Keratinocyte (primary cell): ENCODE data around the gene SH3RF1.

Experiments used
- EZH2 ChIP-seq: IDR thresholded peaks from one replicate; pipeline ENCODE4 v1.6.1; 2012; ENCODE audit warnings: inconsistent platforms, mild to moderate bottlenecking, low read length, moderate library complexity
- TF ChIP-seq, protein P1 (sequence below), 3 experiments: IDR thresholded peaks in 1 of 3; conservative IDR thresholded peaks in 1 of 3; optimal IDR thresholded peaks in 1 of 3; 2 replicates in 2 of 3; 3 replicates in 1 of 3; pipeline versions ENCODE3 to v1.5.1; 2011; ENCODE audit warnings: low read length in 3 of 3, mild to moderate bottlenecking in 3 of 3, moderate library complexity in 2 of 3, control low read depth in 1 of 3, inconsistent platforms in 1 of 3; ENCODE audit not compliant: insufficient read depth in 2 of 3; ENCODE audit errors: extremely low read depth in 1 of 3

GRCh38 chr4:169271692-169272007 lies 894 bp upstream of the SH3RF1 start:
- TF ChIP-seq, protein P1, sequence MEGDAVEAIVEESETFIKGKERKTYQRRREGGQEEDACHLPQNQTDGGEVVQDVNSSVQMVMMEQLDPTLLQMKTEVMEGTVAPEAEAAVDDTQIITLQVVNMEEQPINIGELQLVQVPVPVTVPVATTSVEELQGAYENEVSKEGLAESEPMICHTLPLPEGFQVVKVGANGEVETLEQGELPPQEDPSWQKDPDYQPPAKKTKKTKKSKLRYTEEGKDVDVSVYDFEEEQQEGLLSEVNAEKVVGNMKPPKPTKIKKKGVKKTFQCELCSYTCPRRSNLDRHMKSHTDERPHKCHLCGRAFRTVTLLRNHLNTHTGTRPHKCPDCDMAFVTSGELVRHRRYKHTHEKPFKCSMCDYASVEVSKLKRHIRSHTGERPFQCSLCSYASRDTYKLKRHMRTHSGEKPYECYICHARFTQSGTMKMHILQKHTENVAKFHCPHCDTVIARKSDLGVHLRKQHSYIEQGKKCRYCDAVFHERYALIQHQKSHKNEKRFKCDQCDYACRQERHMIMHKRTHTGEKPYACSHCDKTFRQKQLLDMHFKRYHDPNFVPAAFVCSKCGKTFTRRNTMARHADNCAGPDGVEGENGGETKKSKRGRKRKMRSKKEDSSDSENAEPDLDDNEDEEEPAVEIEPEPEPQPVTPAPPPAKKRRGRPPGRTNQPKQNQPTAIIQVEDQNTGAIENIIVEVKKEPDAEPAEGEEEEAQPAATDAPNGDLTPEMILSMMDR (optimal IDR thresholded peaks at IDR 0.05 in 1 of 3, IDR thresholded peaks at IDR 0.05 in 1 of 3, conservative IDR thresholded peaks at IDR 0.05 in 1 of 3; ENCODE audit: extremely low read depth in 1 of 3, insufficient read depth in 2 of 3, low read length in 3 of 3), result no peak
- no peak for TF ChIP-seq EZH2
